Urothelium cell line (cell line): Measurements from ENCODE around the gene LINGO3.
A peak's percentile ranks its signal among the peaks of the same experiment; 100 is the strongest.

Source experiments
- DNase-seq: peaks from one replicate; pipeline ENCODE4 v3.0.0; 2011; ENCODE audit warnings: low spot score, mixed read lengths
- FAIRE-seq: peaks from 2 replicates; lab custom pipeline; 2011; peaks lifted over from hg19 to GRCh38; lab: Jason Lieb, UNC

The LINGO3 gene

DNA sequence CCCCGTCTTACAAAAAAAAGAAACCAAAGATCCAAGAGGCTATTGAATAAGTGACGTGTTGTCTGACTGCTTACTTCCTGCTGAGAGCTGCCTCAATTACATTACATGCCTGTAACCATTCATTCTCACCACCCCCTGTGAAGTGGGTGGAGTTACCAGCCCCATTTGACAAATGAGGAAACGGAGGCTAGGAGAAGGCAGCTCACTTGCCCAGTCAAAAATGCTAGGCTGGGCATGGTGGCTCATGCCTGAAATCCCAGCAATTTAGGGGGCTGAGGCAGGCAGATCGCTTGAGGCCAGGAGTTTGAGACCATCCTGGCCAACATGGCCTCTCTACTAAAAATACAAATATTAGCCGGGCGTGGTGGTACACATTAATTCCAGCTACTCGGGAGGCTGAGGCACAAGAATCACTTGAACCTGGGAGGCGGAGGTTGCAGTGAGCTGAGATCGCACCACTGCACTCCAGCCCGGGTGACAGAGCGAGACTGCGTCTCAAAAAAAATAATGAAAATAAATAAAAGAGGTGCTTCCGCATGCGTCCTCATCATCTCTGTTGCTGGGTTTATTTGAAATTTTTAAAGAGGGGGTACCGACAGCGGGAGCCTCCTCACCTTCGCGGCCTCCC is 19.9 kb upstream of the LINGO3 start:
- no peak for FAIRE-seq

DNA sequence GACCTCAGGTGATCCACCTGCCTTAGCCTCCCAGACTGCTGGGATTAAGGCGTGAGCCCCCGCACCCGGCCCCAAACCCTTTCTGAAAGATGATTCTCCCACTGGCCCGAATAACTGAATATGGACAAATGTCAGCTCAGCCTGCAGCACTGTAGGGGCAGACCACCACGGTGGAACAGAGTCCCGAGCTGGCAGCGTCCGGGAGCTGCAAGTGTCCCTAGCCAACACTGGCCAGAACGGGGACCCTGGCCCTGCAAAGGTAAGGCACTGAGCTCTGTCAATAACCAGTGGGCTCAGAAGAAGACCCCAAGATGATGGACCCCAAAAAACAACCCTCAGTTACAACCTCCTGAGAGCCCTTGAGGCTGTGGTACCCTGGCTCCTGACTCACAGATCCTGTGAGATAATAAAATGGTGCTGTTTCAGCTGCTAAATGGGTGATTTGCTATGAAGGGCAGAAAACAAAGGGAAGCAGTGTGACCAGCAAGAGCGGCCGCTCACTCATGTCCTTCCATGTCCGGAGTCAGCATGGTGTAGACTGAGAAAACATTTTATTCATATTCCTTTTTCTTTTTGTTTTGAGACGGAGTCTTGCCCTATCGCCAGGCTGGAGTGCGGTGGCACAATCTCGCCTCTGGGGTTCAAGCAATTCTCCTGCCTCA is 18.9 kb upstream of the LINGO3 start:
- DNase-seq (no peak), FAIRE-seq (no peak)

More for the DNA sequence above, 19.9 kb upstream of the LINGO3 start:
- DNase-seq, result no peak

DNA sequence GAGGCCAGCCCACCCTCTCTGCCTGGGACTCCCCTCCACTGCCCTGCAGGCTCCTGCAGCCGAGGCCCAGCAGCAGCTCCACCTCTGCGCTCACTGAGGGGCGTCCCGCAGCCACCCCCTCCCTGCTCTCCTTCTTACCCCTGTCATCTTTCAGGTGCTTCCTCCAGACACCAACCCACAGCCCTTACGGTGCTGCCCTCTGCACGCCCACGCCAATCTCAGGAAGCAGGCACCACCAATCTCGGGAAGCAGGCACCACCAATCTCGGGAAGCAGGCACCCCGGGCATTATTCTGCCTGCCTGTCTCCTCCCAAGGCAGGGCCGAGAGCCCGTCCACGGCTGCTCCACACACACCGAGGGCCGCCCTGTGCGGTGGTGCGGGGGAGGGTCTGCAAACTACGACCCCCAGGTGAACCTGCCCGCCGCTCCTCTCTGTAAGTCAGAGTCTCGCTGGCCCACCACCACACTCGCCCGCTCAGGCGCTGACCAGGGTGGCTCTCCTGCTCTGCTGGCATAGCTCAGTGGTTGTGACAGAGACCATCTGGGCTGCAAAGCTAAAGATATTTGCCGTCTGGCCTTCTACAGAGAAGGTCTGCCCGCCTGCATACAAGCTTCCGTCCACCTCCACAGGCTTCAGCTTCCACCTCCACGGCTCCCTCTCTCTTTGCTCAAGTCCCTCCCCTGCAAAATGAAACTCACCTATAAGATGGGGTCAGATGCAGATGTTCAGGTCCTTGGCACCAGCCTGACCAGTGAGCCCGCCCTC is 17.5 kb upstream of the LINGO3 start:
- FAIRE-seq (no peak), DNase-seq (no peak)

- FAIRE-seq, result no peak
- no peak for DNase-seq
Measured at GRCh38 chr19:2324220-2324948, 16.4 kb upstream of the LINGO3 start.

DNA sequence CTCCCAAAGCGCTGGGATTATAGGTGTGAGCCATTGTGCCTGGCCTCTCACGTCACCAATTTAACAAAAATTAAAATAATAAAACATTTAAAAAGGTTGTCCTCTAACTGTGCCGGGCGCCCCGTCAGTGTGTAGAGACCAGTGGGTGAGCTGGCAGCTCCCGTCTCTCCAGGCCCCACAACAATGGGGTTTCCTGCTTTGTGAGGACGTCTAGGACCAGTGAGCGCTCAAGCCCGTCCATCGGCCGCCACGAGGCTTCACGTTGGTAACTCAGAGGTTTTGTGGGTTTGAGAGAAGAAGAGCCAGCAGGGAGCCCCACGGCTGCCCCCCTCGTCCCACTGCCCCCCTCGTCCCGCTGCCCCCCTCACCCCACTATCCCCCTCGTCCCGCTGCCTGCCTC is 15.8 kb upstream of the LINGO3 start:
- FAIRE-seq (no peak), DNase-seq (no peak)

DNA sequence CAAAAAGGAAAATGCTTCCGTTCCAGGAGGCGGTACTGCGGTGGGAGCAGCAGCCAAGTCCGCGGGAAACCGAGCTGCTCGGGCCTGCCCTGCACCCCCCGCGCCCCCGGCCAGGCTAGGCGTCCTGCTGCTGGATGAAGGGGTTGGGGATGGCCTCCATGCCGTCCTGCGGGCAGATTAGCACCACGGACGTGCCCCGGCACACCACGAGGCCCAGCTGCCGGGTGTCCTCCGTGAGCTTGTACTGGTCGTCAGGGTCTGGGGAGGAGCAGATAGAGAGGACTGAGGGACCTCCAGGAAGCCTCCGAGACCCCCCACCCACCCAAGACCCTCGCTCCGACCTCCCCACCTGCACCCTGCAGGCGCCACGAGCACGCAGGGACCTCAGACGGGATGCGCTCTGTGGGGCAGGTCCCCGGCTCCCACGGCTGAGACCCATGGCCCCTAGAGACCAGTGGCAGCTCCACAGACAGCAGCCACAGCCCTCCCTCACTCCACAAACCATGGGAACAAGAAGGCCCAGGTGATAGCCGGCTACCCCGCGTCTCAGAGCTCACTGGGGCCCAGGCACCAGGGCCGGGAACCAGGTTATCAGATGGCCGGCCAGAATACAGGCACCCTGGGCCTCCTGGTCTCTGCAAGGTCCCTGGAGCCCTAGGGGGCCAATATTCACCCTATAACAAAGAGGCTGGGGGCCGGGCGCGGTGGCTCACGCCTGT is 13.8 kb upstream of the LINGO3 start:
- DNase-seq, result no peak
- no peak for FAIRE-seq

DNA sequence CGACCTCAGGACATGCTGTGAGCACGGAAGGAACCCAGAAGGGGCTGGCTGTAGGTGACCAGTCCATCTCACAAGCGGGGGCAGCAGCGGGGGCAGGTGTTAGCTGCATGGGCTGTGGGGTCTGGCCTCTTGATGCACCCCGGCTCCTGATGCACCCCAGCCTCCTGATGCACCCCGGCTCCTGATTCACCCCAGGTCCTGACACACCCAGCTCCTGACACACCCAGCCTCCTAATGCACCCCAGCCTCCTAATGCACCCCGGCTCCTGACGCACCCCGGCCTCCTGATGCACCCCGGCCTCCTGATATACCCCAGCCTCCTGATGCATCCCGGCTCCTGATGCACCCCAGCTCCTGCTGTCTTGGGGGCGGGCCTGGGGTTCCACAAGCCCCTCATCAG is 13.0 kb upstream of the LINGO3 start:
- FAIRE-seq, result no peak
- no peak for DNase-seq

DNA sequence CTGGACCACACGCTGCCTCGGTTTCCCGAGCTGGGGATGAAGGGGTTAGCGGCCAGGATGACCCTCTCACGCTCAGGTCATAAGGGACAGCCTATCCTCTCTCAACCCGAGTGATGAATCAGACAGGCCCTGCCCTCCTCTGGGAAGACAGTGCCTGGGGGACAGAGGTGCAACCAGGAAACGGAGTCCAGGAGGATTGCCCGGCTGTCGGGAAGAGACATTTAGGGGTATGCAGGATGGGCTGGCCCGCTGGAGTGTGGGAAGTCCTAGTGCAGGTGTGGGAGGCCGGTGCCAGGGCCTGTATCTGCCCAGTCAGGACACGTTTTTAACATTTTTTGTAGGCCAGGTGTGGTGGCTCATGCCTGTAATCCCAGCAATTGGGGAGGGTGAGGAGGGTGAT is 12.1 kb upstream of the LINGO3 start:
- no peak for DNase-seq

GRCh38 chr19:2319551-2319950 is 11.6 kb upstream of the LINGO3 start:
- FAIRE-seq, result no peak
- no peak for DNase-seq

More for the DNA sequence above, 12.1 kb upstream of the LINGO3 start:
- FAIRE-seq, result no peak

DNA sequence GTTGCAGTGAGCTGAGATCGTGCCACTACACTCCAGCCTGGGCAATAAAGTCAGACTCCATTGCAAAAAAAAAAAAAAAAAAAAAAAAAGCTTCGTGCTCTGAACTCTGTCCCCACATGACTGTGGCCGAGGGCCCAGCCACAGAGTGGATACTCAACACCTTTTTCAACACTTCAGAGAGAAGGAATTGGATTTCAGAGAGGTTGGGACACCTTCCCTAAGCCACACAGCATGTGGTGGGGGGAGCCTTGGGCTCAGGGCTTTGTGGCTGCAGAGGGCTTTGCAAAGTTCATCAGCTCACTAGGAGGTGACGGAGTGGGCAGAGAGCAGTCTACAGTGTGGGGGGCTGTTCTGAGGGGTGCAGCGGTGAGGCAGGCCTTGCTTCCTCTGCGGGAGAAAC is 11.0 kb upstream of the LINGO3 start:
- no peak for DNase-seq
- no peak for FAIRE-seq

GRCh38 chr19:2317756-2318155 is 9.8 kb upstream of the LINGO3 start:
- FAIRE-seq (no peak), DNase-seq (no peak)

- DNase-seq, result no peak
- FAIRE-seq, result no peak
Measured at GRCh38 chr19:2317300-2317699, 9.3 kb upstream of the LINGO3 start.

DNA sequence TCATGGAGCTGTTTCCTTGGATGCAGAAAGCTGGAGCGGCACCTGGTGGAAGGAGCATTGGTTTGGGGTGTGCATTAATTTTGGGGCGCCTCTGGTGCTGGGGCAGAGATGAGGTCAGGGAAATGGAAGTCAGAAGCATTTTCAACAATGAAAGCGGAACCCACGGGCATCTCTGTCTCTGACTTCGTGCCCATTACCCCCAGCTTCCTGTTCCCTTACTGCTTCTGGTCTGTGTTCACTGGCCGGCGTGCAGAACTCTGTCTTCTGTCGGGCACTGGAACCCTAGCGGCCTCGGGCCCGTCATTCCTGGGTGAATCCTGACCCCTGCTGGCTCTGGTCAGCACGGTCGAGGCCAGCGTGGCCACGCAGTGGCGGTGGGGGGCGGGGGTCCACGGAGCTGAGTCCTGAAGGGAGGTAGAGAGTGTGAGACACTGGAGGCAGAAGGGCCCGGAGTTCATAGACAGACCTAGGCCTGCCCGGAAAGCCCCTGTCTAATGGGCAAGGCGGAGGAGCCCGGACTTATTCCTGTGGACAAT is 7.9 kb upstream of the LINGO3 start:
- no peak for DNase-seq
- no peak for FAIRE-seq

- no peak for DNase-seq
- FAIRE-seq, result no peak
Measured at GRCh38 chr19:2315121-2315817, 7.3 kb upstream of the LINGO3 start.

GRCh38 chr19:2312820-2313501 is 5.0 kb upstream of the LINGO3 start:
- FAIRE-seq, result no peak
- DNase-seq, result no peak

- FAIRE-seq (no peak), DNase-seq (no peak)
Measured at GRCh38 chr19:2311093-2311492, 3.1 kb upstream of the LINGO3 start.

- DNase-seq (peak; percentile 31), FAIRE-seq (no peak)
Measured at GRCh38 chr19:2309734-2310362, 1.9 kb upstream of the LINGO3 start.

DNA sequence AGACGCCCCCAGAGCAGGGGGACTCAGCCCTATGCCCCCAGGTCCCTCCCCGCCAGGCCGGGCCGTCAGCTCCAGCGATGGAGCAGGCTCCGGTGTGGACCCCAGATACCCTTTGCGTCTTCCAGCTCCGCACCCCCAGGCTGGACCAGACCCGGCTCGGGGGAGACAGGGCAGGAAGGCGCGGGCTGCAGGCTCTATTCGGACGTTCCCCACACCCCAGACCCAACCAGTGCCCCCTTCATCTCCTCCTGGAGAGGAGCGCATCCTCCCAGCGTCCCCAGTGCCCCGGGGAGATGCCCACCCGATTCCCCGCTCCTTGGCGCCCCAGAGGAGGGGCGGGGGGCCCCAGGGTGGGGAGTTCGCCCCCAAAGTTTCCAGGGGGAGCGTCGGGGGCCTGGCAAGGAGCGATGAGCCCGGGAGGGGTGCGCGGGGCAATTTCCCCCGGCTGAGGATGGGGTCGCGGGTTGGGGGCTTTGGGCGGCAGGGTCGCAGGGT is 389 bp downstream of the LINGO3 start:
- DNase-seq (no peak), FAIRE-seq (no peak)

- DNase-seq (no peak), FAIRE-seq (no peak)
Measured at GRCh38 chr19:2306971-2307370, 983 bp downstream of the LINGO3 start.
